Islet precursor cell (in vitro differentiated cells): Measurements from ENCODE around the gene MRGPRF.
A peak's percentile ranks its signal among the peaks of the same experiment; 100 is the strongest.

ENCODE experiments used
- DNase-seq: peaks from one replicate; pipeline ENCODE4 v3.0.0-alpha.2; 2018

The MRGPRF gene

GRCh38 chr11:69002110-69002569 lies 10.9 kb downstream of the MRGPRF start:
- DNase-seq: no peak

- peak; percentile 44 for DNase-seq
Measured at GRCh38 chr11:69001243-69002081, 11.6 kb downstream of the MRGPRF start.

GRCh38 chr11:69000831-69001242 lies 12.2 kb downstream of the MRGPRF start:
- peak; percentile 51 for DNase-seq

GRCh38 chr11:69000391-69000790 lies 12.7 kb downstream of the MRGPRF start:
- no peak for DNase-seq

- peak; percentile 28 for DNase-seq
Measured at GRCh38 chr11:68999748-69000355, 13.2 kb downstream of the MRGPRF start.

- peak; percentile 24 for DNase-seq
Measured at GRCh38 chr11:68999093-68999747, 13.8 kb downstream of the MRGPRF start.

- peak; percentile 51 for DNase-seq
Measured at GRCh38 chr11:68998390-68998911, 14.6 kb downstream of the MRGPRF start.

GRCh38 chr11:68997995-68998348 lies 15.1 kb downstream of the MRGPRF start:
- DNase-seq: no peak

- peak; percentile 40 for DNase-seq
Measured at GRCh38 chr11:68997124-68997994, 15.7 kb downstream of the MRGPRF start.

- DNase-seq: peak; percentile 40
Measured at GRCh38 chr11:68996376-68997123, 16.5 kb downstream of the MRGPRF start.

- DNase-seq: no peak
Measured at GRCh38 chr11:68994894-68995285, 18.2 kb downstream of the MRGPRF start.

- peak; percentile 38 for DNase-seq
Measured at GRCh38 chr11:68994161-68994893, 18.7 kb downstream of the MRGPRF start.

- no peak for DNase-seq
Measured at GRCh38 chr11:68993546-68993945, 19.5 kb downstream of the MRGPRF start.

GRCh38 chr11:68992743-68993255 lies 20.2 kb downstream of the MRGPRF start:
- DNase-seq: peak; percentile 38

- DNase-seq: peak; percentile 41
Measured at GRCh38 chr11:68990995-68991780, 21.9 kb downstream of the MRGPRF start.

GRCh38 chr11:68989936-68990606 lies 23.0 kb downstream of the MRGPRF start:
- DNase-seq: peak; percentile 35

- DNase-seq: no peak
Measured at GRCh38 chr11:68988491-68988890, 24.6 kb downstream of the MRGPRF start.

- peak; percentile 12 for DNase-seq
Measured at GRCh38 chr11:68987211-68987610, 25.8 kb downstream of the MRGPRF start.

- peak; percentile 11 for DNase-seq
Measured at GRCh38 chr11:68983801-68984200, 29.2 kb downstream of the MRGPRF start.
